ENCODE measurements around the gene KRTAP3-2. TPM values are rescaled to one million over a fixed set of nuclear protein-coding genes. Genes with fewer than 3 reads are reported as not detected.
A peak's percentile ranks its signal among the peaks of the same experiment; 100 is the strongest.

Gene KRTAP3-2
- total RNA-seq, 1 experiment from 2014 or later, result not detected

DNA sequence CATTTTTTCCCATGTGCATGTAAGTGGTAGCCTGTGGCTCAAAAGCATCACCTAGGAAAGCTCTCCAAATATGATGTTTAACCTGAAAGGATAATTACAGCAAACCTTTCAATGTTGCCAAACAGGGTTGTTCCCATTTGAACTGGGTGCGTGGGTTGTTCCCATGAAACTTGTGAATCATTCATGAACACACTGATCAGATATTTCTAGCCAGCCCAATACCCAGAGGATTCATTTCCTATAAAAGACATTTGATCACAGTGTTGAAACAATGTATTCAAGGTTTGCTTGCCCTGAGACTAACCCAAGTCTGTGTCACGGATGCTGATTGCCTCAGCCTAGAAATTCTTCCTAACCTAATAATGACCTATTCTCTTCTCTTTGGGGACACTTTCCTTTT, 45.8 kb downstream of the KRTAP3-2 start (continued):
- TF ChIP-seq, protein P1, sequence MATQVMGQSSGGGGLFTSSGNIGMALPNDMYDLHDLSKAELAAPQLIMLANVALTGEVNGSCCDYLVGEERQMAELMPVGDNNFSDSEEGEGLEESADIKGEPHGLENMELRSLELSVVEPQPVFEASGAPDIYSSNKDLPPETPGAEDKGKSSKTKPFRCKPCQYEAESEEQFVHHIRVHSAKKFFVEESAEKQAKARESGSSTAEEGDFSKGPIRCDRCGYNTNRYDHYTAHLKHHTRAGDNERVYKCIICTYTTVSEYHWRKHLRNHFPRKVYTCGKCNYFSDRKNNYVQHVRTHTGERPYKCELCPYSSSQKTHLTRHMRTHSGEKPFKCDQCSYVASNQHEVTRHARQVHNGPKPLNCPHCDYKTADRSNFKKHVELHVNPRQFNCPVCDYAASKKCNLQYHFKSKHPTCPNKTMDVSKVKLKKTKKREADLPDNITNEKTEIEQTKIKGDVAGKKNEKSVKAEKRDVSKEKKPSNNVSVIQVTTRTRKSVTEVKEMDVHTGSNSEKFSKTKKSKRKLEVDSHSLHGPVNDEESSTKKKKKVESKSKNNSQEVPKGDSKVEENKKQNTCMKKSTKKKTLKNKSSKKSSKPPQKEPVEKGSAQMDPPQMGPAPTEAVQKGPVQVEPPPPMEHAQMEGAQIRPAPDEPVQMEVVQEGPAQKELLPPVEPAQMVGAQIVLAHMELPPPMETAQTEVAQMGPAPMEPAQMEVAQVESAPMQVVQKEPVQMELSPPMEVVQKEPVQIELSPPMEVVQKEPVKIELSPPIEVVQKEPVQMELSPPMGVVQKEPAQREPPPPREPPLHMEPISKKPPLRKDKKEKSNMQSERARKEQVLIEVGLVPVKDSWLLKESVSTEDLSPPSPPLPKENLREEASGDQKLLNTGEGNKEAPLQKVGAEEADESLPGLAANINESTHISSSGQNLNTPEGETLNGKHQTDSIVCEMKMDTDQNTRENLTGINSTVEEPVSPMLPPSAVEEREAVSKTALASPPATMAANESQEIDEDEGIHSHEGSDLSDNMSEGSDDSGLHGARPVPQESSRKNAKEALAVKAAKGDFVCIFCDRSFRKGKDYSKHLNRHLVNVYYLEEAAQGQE (IDR thresholded peaks at IDR 0.05; ENCODE audit: low read depth), result no peak
- TF ChIP-seq TCF7L2 (IDR thresholded peaks at IDR 0.05; ENCODE audit: borderline replicate concordance, extremely low read depth, insufficient read depth, insufficient read length) (no peak), SIN3A (IDR thresholded peaks at IDR 0.05; ENCODE audit: low read depth) (no peak), YY1 (IDR thresholded peaks at IDR 0.05; ENCODE audit: extremely low read depth, insufficient replicate concordance, low read depth, low read length) (no peak), ELF1 (IDR thresholded peaks at IDR 0.05; ENCODE audit: borderline replicate concordance, low read depth) (no peak), EGR1 (IDR thresholded peaks at IDR 0.05; ENCODE audit: low read depth) (peak; percentile 90), CBX3 (IDR thresholded peaks at IDR 0.05; ENCODE audit: low read depth) (0 out of 2 replicates have a peak, but pooled peaks have one; percentile 29), ZNF274 (IDR thresholded peaks at IDR 0.05; ENCODE audit: low read depth, low read length) (no peak)

DNA sequence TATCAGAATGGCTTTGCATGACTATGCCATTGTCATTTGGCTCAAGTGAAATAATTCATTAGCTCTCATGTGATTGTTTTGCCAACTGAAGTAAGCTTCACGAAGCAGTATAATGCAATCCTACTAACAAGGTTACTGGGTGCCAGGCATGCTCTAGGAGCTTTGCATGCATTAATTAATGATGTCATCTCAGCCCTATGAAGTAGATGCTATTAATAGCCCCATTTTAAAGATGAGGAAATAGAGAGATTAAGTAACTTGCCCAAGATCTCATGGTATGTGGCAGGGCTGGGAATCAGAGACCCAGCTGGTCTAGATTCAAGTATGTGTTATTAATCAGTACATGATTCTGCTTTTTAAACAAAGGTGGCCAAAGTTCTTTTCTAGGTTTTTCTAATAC, 47.0 kb downstream of the KRTAP3-2 start:
- BruUV-seq (replicated peaks), result no TSS peak
- H2AFZ ChIP-seq (ENCODE audit: low read depth, low read length, poor library complexity, severe bottlenecking), result no peak overlapping the region

More for the DNA sequence above, 47.0 kb downstream of the KRTAP3-2 start:
- TF ChIP-seq RAD21 (IDR thresholded peaks at IDR 0.05; ENCODE audit: low read depth), result no peak
- TF ChIP-seq TCF7L2 (IDR thresholded peaks at IDR 0.05; ENCODE audit: borderline replicate concordance, extremely low read depth, insufficient read depth, insufficient read length), result no peak
- peak; percentile 79 for TF ChIP-seq CEBPB (IDR thresholded peaks at IDR 0.05; ENCODE audit: low read depth)
- TF ChIP-seq, protein P2, sequence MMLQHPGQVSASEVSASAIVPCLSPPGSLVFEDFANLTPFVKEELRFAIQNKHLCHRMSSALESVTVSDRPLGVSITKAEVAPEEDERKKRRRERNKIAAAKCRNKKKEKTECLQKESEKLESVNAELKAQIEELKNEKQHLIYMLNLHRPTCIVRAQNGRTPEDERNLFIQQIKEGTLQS (IDR thresholded peaks at IDR 0.05), result peak; percentile 67; the same call in 1 of the 2 replicates
- TF ChIP-seq SP1 (IDR thresholded peaks at IDR 0.05; ENCODE audit: low read depth), result 0 out of 2 replicates have a peak, but pooled peaks have one; percentile 40
- peak; percentile 7; the same call in 1 of the 2 replicates for TF ChIP-seq POLR2AphosphoS5 (IDR thresholded peaks at IDR 0.05; ENCODE audit: low read depth, low read length)
- TF ChIP-seq, protein P1 (IDR thresholded peaks at IDR 0.05; ENCODE audit: low read depth), result no peak
- peak; percentile 43; the same call in 1 of the 2 replicates for TF ChIP-seq JUND (IDR thresholded peaks at IDR 0.05)
- no peaks in the 10 kb centered on the region for H3K27me3 ChIP-seq (ENCODE audit: insufficient read depth, low read length)
- H3K36me3 ChIP-seq (ENCODE audit: control insufficient read depth in 1 of 2, insufficient read depth in 2 of 2, low read length in 2 of 2), result no peaks in the 10 kb centered on the region
- intact Hi-C loops (cut with micrococcal nuclease), result no loop called here
- H3K4me3 ChIP-seq (replicated peaks in 1 of 2; ENCODE audit: low read depth in 1 of 2, low read length in 2 of 2), result no peak overlapping the region
- no peak for DNase-seq (ENCODE audit: low read depth, low spot score)
- peak overlapping the region; percentile 55 for H3K4me2 ChIP-seq (ENCODE audit: low read length)
- H3K4me1 ChIP-seq (ENCODE audit: control insufficient read depth in 1 of 2, insufficient read depth in 2 of 2, low read length in 2 of 2), result peaks cover 82 to 99% of the 10 kb centered on the region in 2 experiments
- no peaks in the 10 kb centered on the region for H4K20me1 ChIP-seq (ENCODE audit: insufficient read depth)
- POLR2A ChIA-PET, result interaction anchor here (0.8 to 1.6 kb wide), 5 partner anchors 16 to 737 kb away, joined by 3 to 4 read pairs (median 3); no protein-coding TSS in a partner anchor
- RAD21 ChIA-PET (ENCODE audit: low non-redundant PET in 1 of 2, low total read pairs in 2 of 2, uncharacterized antibody in 2 of 2, unreplicated experiment in 2 of 2), result no interaction called here
- H3K9ac ChIP-seq (ENCODE audit: low read length), result peak overlapping the region; percentile 63
- no peaks in the 10 kb centered on the region for H3K9me2 ChIP-seq (ENCODE audit: insufficient read depth)
- H3K27ac ChIP-seq (ENCODE audit: low read depth, low read length), result peak overlapping the region; percentile 99
- CTCF ChIA-PET, result no interaction called here
- no peaks in the 10 kb centered on the region for H3K79me2 ChIP-seq (ENCODE audit: insufficient read depth, low read length)
- no peaks in the 10 kb centered on the region for H3K9me3 ChIP-seq (ENCODE audit: control insufficient read depth in 1 of 2, insufficient read depth in 1 of 2, low read depth in 1 of 2, low read length in 2 of 2)
- ATAC-seq, result no peak

Data from HCT116 (cell line).